Small intestine (tissue), 16 donors: ENCODE measurements around the gene TBC1D3D. TPM values are rescaled to one million over a fixed set of nuclear protein-coding genes. Genes with fewer than 3 reads are reported as not detected.
"Not testable (repeated sequence)": the region's sequence is repeated elsewhere in the genome, so short reads cannot be mapped to it uniquely, and the experiment has no call there.

Experiments used
- DNase-seq, 2 donors: peaks; one replicate each; pipeline versions ENCODE4 v3.0.0 to v3.0.0-alpha.2; 2013
- FAIRE-seq: peaks from 2 replicates; lab custom pipeline; 2012; peaks lifted over from hg19 to GRCh38; lab: Jason Lieb, UNC
- H3K27ac ChIP-seq, 3 donors: one replicate each; pipeline ENCODE4 v1.5.1; 2013; ENCODE audit warnings: low read length in 2 of 3, mild to moderate bottlenecking in 2 of 3, control low read depth in 1 of 3, inconsistent platforms in 1 of 3, low read depth in 1 of 3, moderate library complexity in 1 of 3
- H3K27me3 ChIP-seq, 3 donors: one replicate each; pipeline ENCODE4 v1.6.1; 2013; ENCODE audit warnings: low read length in 3 of 3, inconsistent platforms in 1 of 3; ENCODE audit not compliant: control insufficient read depth in 3 of 3, insufficient read depth in 3 of 3
- H3K36me3 ChIP-seq, 3 donors: one replicate each; pipeline ENCODE4 v1.6.1; 2013; ENCODE audit warnings: low read length in 3 of 3, inconsistent platforms in 1 of 3, low read depth in 1 of 3, mild to moderate bottlenecking in 1 of 3, moderate library complexity in 1 of 3; ENCODE audit not compliant: control insufficient read depth in 3 of 3, insufficient read depth in 2 of 3
- H3K4me1 ChIP-seq, 3 donors: one replicate each; pipeline ENCODE4 v1.6.1; 2013; ENCODE audit warnings: low read length in 2 of 3, inconsistent platforms in 1 of 3, low read depth in 1 of 3, mild to moderate bottlenecking in 1 of 3, moderate library complexity in 1 of 3; ENCODE audit not compliant: control insufficient read depth in 3 of 3, insufficient read depth in 2 of 3
- H3K4me3 ChIP-seq, 3 donors: one replicate each; pipeline ENCODE4 v1.5.1; 2013; ENCODE audit warnings: low read length in 3 of 3, control low read depth in 1 of 3, inconsistent platforms in 1 of 3, low read depth in 1 of 3, mild to moderate bottlenecking in 1 of 3, moderate library complexity in 1 of 3
- H3K9me3 ChIP-seq, 2 donors: one replicate each; pipeline ENCODE4 v1.6.1; 2013; ENCODE audit warnings: low read depth in 1 of 2, low read length in 1 of 2; ENCODE audit not compliant: control insufficient read depth in 2 of 2, insufficient read depth in 1 of 2
- WGBS, 3 donors: extraction: QIAGEN DNeasy Blood & Tissue Kit; methylation state at CpG; one replicate each; pipeline ENCODE4 v1.1.7; 2013; 5-methylcytosine and 5-hydroxymethylcytosine counted together
- long read RNA-seq, 10 donors: transcript quantifications; one replicate each; lab custom pipeline, GENCODE V29; 2026
- polyA plus RNA-seq, 4 donors: library from polyadenylated mRNA; stranded (reverse) in 3 of 4; unstranded in 1 of 4; fragments of 200-250 nt in 3 of 4; fragments of 120-200 nt in 1 of 4; gene quantifications; one replicate each; pipeline versions ENCODE4 v1.2.1 to v1.2.3, GENCODE V29; 2013
- donor health status: healthy with polysubstance abuse.
- donor health status: control.
- donor health status: control.
- donor health status: Bipolar disorder and iron deficiency.
- donor health status: healthy.

TBC1D3D gene
- 1 to 10 TPM in 2 of 4 donors, under 1 TPM in 1, not detected in 1; 0.13 to 3.0 (median 1.0) TPM for polyA plus RNA-seq
- long read RNA-seq, donor 1 = 0 reads
- long read RNA-seq, donor 2 = 0 reads
- long read RNA-seq, donor 3, partial matches to known transcripts = 6 of 6 reads
- long read RNA-seq, donor 3, other reads (novel, unspliced or antisense) = 0 of 6 reads
- long read RNA-seq, donor 4 = 0 reads
- long read RNA-seq, donor 5 = 0 reads
- long read RNA-seq, donor 6, partial matches to known transcripts = 6 of 6 reads
- long read RNA-seq, donor 6, other reads (novel, unspliced or antisense) = 0 of 6 reads
- long read RNA-seq, donor 7 = 0 reads
- long read RNA-seq, donor 8 = 0 reads
- long read RNA-seq, donor 9 = 0 reads
- long read RNA-seq, donor 10 = 0 reads

DNA sequence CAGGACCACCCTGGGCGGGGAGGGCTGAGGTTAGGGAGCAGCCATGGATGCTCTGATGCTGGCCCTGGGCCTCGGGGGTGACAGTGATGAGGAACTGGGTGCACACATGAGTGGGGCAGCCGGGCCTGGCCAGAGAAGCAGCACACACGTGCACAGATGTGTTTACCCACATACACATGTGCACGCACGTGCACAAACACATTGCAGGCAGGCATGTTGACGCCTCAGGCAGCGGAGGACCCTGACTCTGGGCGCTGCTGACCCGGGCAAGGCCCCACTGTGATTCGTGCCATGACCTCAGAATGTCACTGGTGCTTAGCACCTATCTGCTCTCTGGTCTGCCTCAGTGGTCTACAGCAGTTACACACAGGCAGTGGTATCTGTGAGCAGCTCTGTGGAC is at the start of gene TBC1D3D:
TSS of gene TBC1D3D (plus strand) at position 301 of the 400 bp plus-strand sequence. CDS start 1,585 bp downstream, outside the sequence.
- DNase-seq, H3K4me3 ChIP-seq, H3K9me3 ChIP-seq, H3K36me3 ChIP-seq, H3K27me3 ChIP-seq, H3K4me1 ChIP-seq, H3K27ac ChIP-seq, FAIRE-seq: not testable (repeated sequence)
- WGBS, 3 donors = no CpG with 5 or more reads among the region's 11 CpGs

DNA sequence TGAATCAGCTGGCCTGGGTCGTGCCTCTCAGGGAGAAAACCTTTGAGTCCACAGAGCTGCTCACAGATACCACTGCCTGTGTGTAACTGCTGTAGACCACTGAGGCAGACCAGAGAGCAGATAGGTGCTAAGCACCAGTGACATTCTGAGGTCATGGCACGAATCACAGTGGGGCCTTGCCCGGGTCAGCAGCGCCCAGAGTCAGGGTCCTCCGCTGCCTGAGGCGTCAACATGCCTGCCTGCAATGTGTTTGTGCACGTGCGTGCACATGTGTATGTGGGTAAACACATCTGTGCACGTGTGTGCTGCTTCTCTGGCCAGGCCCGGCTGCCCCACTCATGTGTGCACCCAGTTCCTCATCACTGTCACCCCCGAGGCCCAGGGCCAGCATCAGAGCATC is 14.8 kb upstream of the TBC1D3D start, which contains the start of gene TBC1D3L:
TSS of gene TBC1D3L (minus strand) at position 101 of the 400 bp plus-strand sequence. CDS start 1,540 bp downstream, outside the sequence.
- not testable (repeated sequence) for H3K4me3 ChIP-seq, H3K9me3 ChIP-seq, H3K4me1 ChIP-seq, FAIRE-seq, H3K27ac ChIP-seq, H3K27me3 ChIP-seq, H3K36me3 ChIP-seq, DNase-seq
- WGBS, 3 donors = no CpG with 5 or more reads among the region's 11 CpGs

Other genes with a start within 250 kb of the TBC1D3D start
- 1 to 10 TPM in 1 of 4 donors, not detected in 3; 1.4 TPM for gene TBC1D3K, start 79.6 kb upstream of the TBC1D3D start, polyA plus RNA-seq
- gene TBC1D3L, start 14.9 kb upstream of the TBC1D3D start, polyA plus RNA-seq = 10 to 100 TPM in 3 of 4 donors, 1 to 10 TPM in 1; 7.1 to 39.4 (median 25.9) TPM
- 1 to 10 TPM in 2 of 4 donors, under 1 TPM in 1, not detected in 1; 0.54 to 3.2 (median 2.3) TPM for gene TBC1D3C, start 64.7 kb downstream of the TBC1D3D start, polyA plus RNA-seq
- gene TBC1D3E, start 124.0 kb downstream of the TBC1D3D start, polyA plus RNA-seq = 10 to 100 TPM in 1 of 4 donors, not detected in 3; 10.3 TPM
- not detected for gene TBC1D3, start 188.6 kb downstream of the TBC1D3D start, polyA plus RNA-seq